Neuronal stem cell (in vitro differentiated cells): ENCODE data around the gene TMEM179B.

Experiments
- DNase-seq: peaks from one replicate; pipeline ENCODE4 v3.0.0-alpha.2; 2013; ENCODE audit warnings: low spot score
- H2AFZ ChIP-seq: one replicate; pipeline ENCODE4 v1.6.1; 2013; ENCODE audit warnings: mild to moderate bottlenecking, low read length, inconsistent platforms
- H2AK5ac ChIP-seq: 2 replicates; pipeline ENCODE4 v1.6.1; 2013; ENCODE audit warnings: low read depth, mild to moderate bottlenecking, inconsistent platforms, low read length, moderate library complexity, mixed read lengths
- H2BK120ac ChIP-seq: 2 replicates; pipeline ENCODE4 v1.6.1; 2013; ENCODE audit warnings: low read depth, mild to moderate bottlenecking, inconsistent platforms, low read length, moderate library complexity, mixed read lengths
- H2BK12ac ChIP-seq: one replicate; pipeline ENCODE4 v1.6.1; 2013; ENCODE audit warnings: low read length, inconsistent platforms
- H2BK15ac ChIP-seq: 2 replicates; pipeline ENCODE4 v1.6.1; 2013; ENCODE audit warnings: mild to moderate bottlenecking, low read length, inconsistent platforms, mixed read lengths
- H2BK5ac ChIP-seq: one replicate; pipeline ENCODE4 v1.6.1; 2013; ENCODE audit warnings: inconsistent platforms, mild to moderate bottlenecking, low read length, moderate library complexity
- H3K14ac ChIP-seq: one replicate; pipeline ENCODE4 v1.6.1; 2013; ENCODE audit warnings: low read length, inconsistent platforms
- H3K18ac ChIP-seq: 2 replicates; pipeline ENCODE4 v1.6.1; 2013; ENCODE audit warnings: low read length, inconsistent platforms
- H3K23ac ChIP-seq: 2 replicates; pipeline ENCODE4 v1.6.1; 2013; ENCODE audit warnings: low read depth, mild to moderate bottlenecking, mixed read lengths, low read length, inconsistent platforms; ENCODE audit not compliant: poor library complexity
- H3K27ac ChIP-seq: replicated peaks from 3 replicates; pipeline ENCODE4 v1.5.1; 2013; ENCODE audit warnings: low read length, inconsistent platforms
- H3K27me3 ChIP-seq, 3 experiments: 2 replicates each; pipeline ENCODE4 v1.6.1; 2013; ENCODE audit warnings: low read length in 3 of 3, mild to moderate bottlenecking in 2 of 3, inconsistent platforms in 1 of 3, low read depth in 1 of 3, mixed read lengths in 1 of 3, moderate library complexity in 1 of 3; ENCODE audit not compliant: control insufficient read depth in 3 of 3, insufficient read depth in 3 of 3
- H3K36me3 ChIP-seq, 2 donors: replicated peaks in 1 of 2; 2 replicates each; pipeline ENCODE4 v1.6.1; 2013; ENCODE audit warnings: low read length in 2 of 2; ENCODE audit not compliant: control insufficient read depth in 2 of 2, insufficient read depth in 2 of 2
- H3K4ac ChIP-seq: 2 replicates; pipeline ENCODE4 v1.6.1; 2013; ENCODE audit warnings: inconsistent platforms, mild to moderate bottlenecking, low read length, moderate library complexity
- H3K4me1 ChIP-seq, 2 donors: 1 replicate in 1 of 2; 2 replicates in 1 of 2; pipeline ENCODE4 v1.6.1; 2013; ENCODE audit warnings: low read length in 2 of 2, low read depth in 1 of 2; ENCODE audit not compliant: control insufficient read depth in 2 of 2, insufficient read depth in 1 of 2
- H3K4me2 ChIP-seq: one replicate; pipeline ENCODE4 v1.6.1; 2013; ENCODE audit warnings: mild to moderate bottlenecking, low read length, inconsistent platforms; ENCODE audit not compliant: insufficient read depth, poor library complexity, severe bottlenecking
- H3K4me3 ChIP-seq, 2 donors: 2 replicates each; pipeline ENCODE4 v1.5.1; 2013; ENCODE audit warnings: low read length in 2 of 2, mild to moderate bottlenecking in 2 of 2, inconsistent platforms in 1 of 2, moderate library complexity in 1 of 2
- H3K79me1 ChIP-seq: one replicate; pipeline ENCODE4 v1.6.1; 2013; ENCODE audit warnings: low read depth, mild to moderate bottlenecking, inconsistent platforms, low read length, moderate library complexity
- H3K9ac ChIP-seq: one replicate; pipeline ENCODE4 v1.6.1; 2013; ENCODE audit warnings: mild to moderate bottlenecking, low read depth, low read length, inconsistent platforms; ENCODE audit not compliant: poor library complexity
- H3K9me3 ChIP-seq, 2 donors: replicated peaks in 1 of 2; 2 replicates each; pipeline versions ENCODE3 to v1.6.1; 2013; ENCODE audit warnings: low read length in 2 of 2, mild to moderate bottlenecking in 2 of 2, inconsistent platforms in 1 of 2, low read depth in 1 of 2, mixed read lengths in 1 of 2, moderate library complexity in 1 of 2; ENCODE audit not compliant: control insufficient read depth in 2 of 2, insufficient read depth in 1 of 2
- H4K8ac ChIP-seq: one replicate; pipeline ENCODE4 v1.6.1; 2013; ENCODE audit warnings: low read depth, mild to moderate bottlenecking, inconsistent platforms, low read length, moderate library complexity
- H4K91ac ChIP-seq: one replicate; pipeline ENCODE4 v1.6.1; 2013; ENCODE audit warnings: low read length, low read depth, mild to moderate bottlenecking, inconsistent platforms; ENCODE audit not compliant: poor library complexity
- WGBS, 2 donors: extraction: QIAGEN DNeasy Blood & Tissue Kit; methylation state at CpG; one replicate each; pipeline ENCODE4 v1.1.7; 2013; ENCODE audit warnings: missing lambda C conversion rate in 2 of 2, mixed read lengths in 1 of 2; ENCODE audit not compliant: insufficient read length in 2 of 2, insufficient replicate concordance in 1 of 2; ENCODE audit errors: extremely low coverage in 2 of 2; 5-methylcytosine and 5-hydroxymethylcytosine counted together

TMEM179B gene

GRCh38 chr11:62832336-62833234, 45.4 kb downstream of the TMEM179B start, which contains the start of gene TEX54:
Gene TEX54, minus strand, starts transcription at chr11:62832841.
- Histone ChIP-seq H3K27me3 (no peaks in the 10 kb centered on the region), H3K4me1 (peaks cover 3 to 7% of the 10 kb centered on the region in 2 donors), H3K4me3 (peak within 1 kb of the TSS; percentile 70 to 90), H3K9me3 (no peaks in the 10 kb centered on the region), H3K36me3 (peaks cover 29 to 55% of the 10 kb centered on the region in 2 donors), H2BK5ac (peak within 1 kb of the TSS; percentile 91), H3K4me2 (peak within 1 kb of the TSS; percentile 92), H3K79me1 (peaks cover 7% of the 10 kb centered on the region), H3K27ac (peak within 1 kb of the TSS; percentile 83), H3K9ac (peak within 1 kb of the TSS; percentile 96), H4K91ac (no peak within 1 kb of the TSS), H3K4ac (no peak within 1 kb of the TSS), H2BK120ac (peak within 1 kb of the TSS; percentile 93), H2BK15ac (peak within 1 kb of the TSS; percentile 94), H3K18ac (peak within 1 kb of the TSS; percentile 99), H4K8ac (no peak within 1 kb of the TSS), H3K23ac (peak within 1 kb of the TSS; percentile 98), H2BK12ac (peak within 1 kb of the TSS; percentile 34), H3K14ac (peak within 1 kb of the TSS; percentile 83), H2AK5ac (peak within 1 kb of the TSS; percentile 95), H2AFZ (peak within 1 kb of the TSS; percentile 97)
- WGBS, 2 donors, result no CpG with 5 or more reads among the region's 40 CpGs
- DNase-seq, result no peak

- Histone ChIP-seq H3K79me1 (peaks cover 11% of the 10 kb centered on the region), H2BK5ac (no peak overlapping the region), H3K23ac (no peak overlapping the region), H4K91ac (no peak overlapping the region), H3K4ac (no peak overlapping the region), H3K4me1 (peaks cover 7 to 9% of the 10 kb centered on the region in 2 donors), H2BK15ac (no peak overlapping the region), H2BK12ac (no peak overlapping the region), H2BK120ac (no peak overlapping the region), H3K27me3 (no peaks in the 10 kb centered on the region), H2AK5ac (no peak overlapping the region), H3K14ac (no peak overlapping the region), H3K9me3 (no peaks in the 10 kb centered on the region), H3K4me3 (no peak overlapping the region), H3K27ac (no peak overlapping the region), H2AFZ (no peak overlapping the region), H3K36me3 (peaks cover 29 to 52% of the 10 kb centered on the region in 2 donors), H3K9ac (no peak overlapping the region), H4K8ac (no peak overlapping the region), H3K18ac (no peak overlapping the region), H3K4me2 (no peak overlapping the region)
- no CpG with 5 or more reads among the region's 8 CpGs for WGBS, 2 donors
- DNase-seq, result no peak
Observed at GRCh38 chr11:62835336-62835735, 48.1 kb downstream of the TMEM179B start.

- Histone ChIP-seq H3K4me3 (peak within 1 kb of the TSS; percentile 96 to 99), H2BK15ac (no peak within 1 kb of the TSS), H2AK5ac (peak within 1 kb of the TSS; percentile 86), H3K9me3 (no peaks in the 10 kb centered on the region), H2BK120ac (no peak within 1 kb of the TSS), H3K23ac (peak within 1 kb of the TSS; percentile 8), H3K9ac (peak within 1 kb of the TSS; percentile 92), H4K91ac (no peak within 1 kb of the TSS), H2BK5ac (no peak within 1 kb of the TSS), H3K36me3 (peaks cover 21 to 36% of the 10 kb centered on the region in 2 donors), H3K27me3 (no peaks in the 10 kb centered on the region), H3K4me2 (peak within 1 kb of the TSS; percentile 98), H3K4ac (peak within 1 kb of the TSS; percentile 13), H3K4me1 (peaks cover 8 to 10% of the 10 kb centered on the region in 2 donors), H3K14ac (no peak within 1 kb of the TSS), H3K18ac (peak within 1 kb of the TSS; percentile 88), H3K79me1 (peaks cover 5% of the 10 kb centered on the region), H3K27ac (peak within 1 kb of the TSS; percentile 93), H2AFZ (peak within 1 kb of the TSS; percentile 90), H2BK12ac (no peak within 1 kb of the TSS), H4K8ac (no peak within 1 kb of the TSS)
- no CpG with 5 or more reads among the region's 62 CpGs for WGBS, 2 donors
- DNase-seq, result peak; percentile 84
Observed at GRCh38 chr11:62839050-62839945, 52.1 kb downstream of the TMEM179B start, which contains the start of gene WDR74. Gene WDR74, minus strand, starts transcription at chr11:62839590. Its CDS starts 20 bp downstream, at chr11:62839570.
